Measurements from ENCODE around the gene PRKAR2A.
"Not testable (repeated sequence)": the region's sequence is repeated elsewhere in the genome, so short reads cannot be mapped to it uniquely, and the experiment has no call there.

PRKAR2A gene

GRCh38 chr3:48783304-48783703 lies 64.4 kb downstream of the PRKAR2A start:
- DNase-seq (ENCODE audit: low read depth) = no peak
- H3K4me3 ChIP-seq (ENCODE audit: low read depth, low read length) = no peak overlapping the region
- no peak for TF ChIP-seq CTCF (IDR thresholded peaks at IDR 0.05; ENCODE audit: low read depth, low read length)
- no peak for TF ChIP-seq POLR2A (IDR thresholded peaks at IDR 0.05; ENCODE audit: extremely low read depth, insufficient read length)

GRCh38 chr3:48782046-48782445 lies 65.6 kb downstream of the PRKAR2A start:
- no peak overlapping the region for H3K4me3 ChIP-seq (ENCODE audit: low read depth, low read length)
- TF ChIP-seq CTCF (IDR thresholded peaks at IDR 0.05; ENCODE audit: low read depth, low read length) (no peak), MAX (IDR thresholded peaks at IDR 0.05; ENCODE audit: low read depth, low read length) (no peak), MYC (IDR thresholded peaks at IDR 0.05; ENCODE audit: low read depth, low read length) (no peak), POLR2A (IDR thresholded peaks at IDR 0.05; ENCODE audit: extremely low read depth, insufficient read length) (no peak)
- DNase-seq (ENCODE audit: low read depth) = no peak

GRCh38 chr3:48778565-48778964 lies 69.1 kb downstream of the PRKAR2A start:
- DNase-seq (ENCODE audit: low read depth); H3K4me3 ChIP-seq (ENCODE audit: low read depth, low read length): not testable (repeated sequence)

GRCh38 chr3:48776854-48777253 lies 70.8 kb downstream of the PRKAR2A start:
- DNase-seq (ENCODE audit: low read depth) = no peak
- TF ChIP-seq POLR2A (IDR thresholded peaks at IDR 0.05; ENCODE audit: extremely low read depth, insufficient read length) (no peak), CTCF (IDR thresholded peaks at IDR 0.05; ENCODE audit: low read depth, low read length) (no peak), MAX (IDR thresholded peaks at IDR 0.05; ENCODE audit: low read depth, low read length) (no peak), MYC (IDR thresholded peaks at IDR 0.05; ENCODE audit: low read depth, low read length) (no peak)
- no peak overlapping the region for H3K4me3 ChIP-seq (ENCODE audit: low read depth, low read length)

GRCh38 chr3:48770192-48770502 lies 77.5 kb downstream of the PRKAR2A start:
- TF ChIP-seq MYC (IDR thresholded peaks at IDR 0.05; ENCODE audit: low read depth, low read length) = no peak
- no peak for TF ChIP-seq CTCF (IDR thresholded peaks at IDR 0.05; ENCODE audit: low read depth, low read length)
- TF ChIP-seq POLR2A (IDR thresholded peaks at IDR 0.05; ENCODE audit: extremely low read depth, insufficient read length) = no peak
- H3K4me3 ChIP-seq (ENCODE audit: low read depth, low read length) = no peak overlapping the region
- DNase-seq (ENCODE audit: low read depth) = no peak

- H3K4me3 ChIP-seq (ENCODE audit: low read depth, low read length) = no peak overlapping the region
- TF ChIP-seq MYC (IDR thresholded peaks at IDR 0.05; ENCODE audit: low read depth, low read length) (no peak), POLR2A (IDR thresholded peaks at IDR 0.05; ENCODE audit: extremely low read depth, insufficient read length) (no peak), MAX (IDR thresholded peaks at IDR 0.05; ENCODE audit: low read depth, low read length) (no peak), CTCF (IDR thresholded peaks at IDR 0.05; ENCODE audit: low read depth, low read length) (no peak)
- DNase-seq (ENCODE audit: low read depth) = peak; percentile 9
Measured at GRCh38 chr3:48765376-48765775, 82.3 kb downstream of the PRKAR2A start.

GRCh38 chr3:48762816-48763215 lies 84.9 kb downstream of the PRKAR2A start:
- TF ChIP-seq MYC (IDR thresholded peaks at IDR 0.05; ENCODE audit: low read depth, low read length) = no peak
- no peak for TF ChIP-seq CTCF (IDR thresholded peaks at IDR 0.05; ENCODE audit: low read depth, low read length)
- no peak for TF ChIP-seq POLR2A (IDR thresholded peaks at IDR 0.05; ENCODE audit: extremely low read depth, insufficient read length)
- no peak for TF ChIP-seq MAX (IDR thresholded peaks at IDR 0.05; ENCODE audit: low read depth, low read length)
- no peak for DNase-seq (ENCODE audit: low read depth)
- H3K4me3 ChIP-seq (ENCODE audit: low read depth, low read length) = no peak overlapping the region

GRCh38 chr3:48759991-48760540 lies 87.6 kb downstream of the PRKAR2A start:
- H3K4me3 ChIP-seq (ENCODE audit: low read depth, low read length); DNase-seq (ENCODE audit: low read depth): not testable (repeated sequence)

- DNase-seq (ENCODE audit: low read depth) = not testable (repeated sequence)
Measured at GRCh38 chr3:48759531-48759930, 88.1 kb downstream of the PRKAR2A start.

More at GRCh38 chr3:48759531-48759930, 88.1 kb downstream of the PRKAR2A start:
- H3K4me3 ChIP-seq (ENCODE audit: low read depth, low read length) = not testable (repeated sequence)
